ENCODE data around the gene MYO16.

The MYO16 gene

DNA sequence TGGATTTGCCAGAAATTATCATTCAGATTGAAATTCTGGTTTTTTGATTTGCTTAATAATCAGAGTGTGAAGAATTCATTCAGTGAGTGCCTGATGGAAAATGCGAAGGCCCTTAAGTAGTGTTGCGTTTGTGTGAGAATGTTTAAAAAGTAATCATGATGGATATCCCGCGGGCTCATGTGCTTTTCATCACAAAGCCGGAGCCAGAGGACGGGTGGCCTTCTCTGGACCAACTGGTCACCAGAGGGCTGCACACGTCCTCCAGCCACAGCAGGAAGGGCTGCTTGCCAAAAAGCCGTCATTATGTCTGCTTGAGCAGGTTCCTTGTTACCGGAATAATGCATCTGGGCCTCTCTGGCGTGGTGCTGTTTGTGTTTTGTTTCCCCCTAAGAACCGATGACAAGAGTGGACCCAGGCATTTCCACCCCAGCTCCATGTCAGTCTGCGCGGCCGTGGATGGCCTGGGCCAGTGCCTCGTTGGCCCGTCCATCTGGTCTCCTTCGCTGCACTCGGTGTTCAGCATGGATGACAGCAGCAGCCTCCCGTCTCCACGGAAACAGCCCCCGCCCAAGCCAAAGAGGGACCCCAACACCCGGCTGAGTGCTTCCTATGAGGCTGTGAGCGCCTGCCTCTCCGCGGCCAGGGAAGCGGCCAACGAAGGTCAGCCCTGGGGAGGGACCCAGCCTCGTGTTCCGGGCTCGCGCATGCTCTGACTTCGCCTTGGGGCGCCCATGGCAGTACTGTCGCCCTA, 497.7 kb downstream of the MYO16 start:
- TF ChIP-seq, protein P1, sequence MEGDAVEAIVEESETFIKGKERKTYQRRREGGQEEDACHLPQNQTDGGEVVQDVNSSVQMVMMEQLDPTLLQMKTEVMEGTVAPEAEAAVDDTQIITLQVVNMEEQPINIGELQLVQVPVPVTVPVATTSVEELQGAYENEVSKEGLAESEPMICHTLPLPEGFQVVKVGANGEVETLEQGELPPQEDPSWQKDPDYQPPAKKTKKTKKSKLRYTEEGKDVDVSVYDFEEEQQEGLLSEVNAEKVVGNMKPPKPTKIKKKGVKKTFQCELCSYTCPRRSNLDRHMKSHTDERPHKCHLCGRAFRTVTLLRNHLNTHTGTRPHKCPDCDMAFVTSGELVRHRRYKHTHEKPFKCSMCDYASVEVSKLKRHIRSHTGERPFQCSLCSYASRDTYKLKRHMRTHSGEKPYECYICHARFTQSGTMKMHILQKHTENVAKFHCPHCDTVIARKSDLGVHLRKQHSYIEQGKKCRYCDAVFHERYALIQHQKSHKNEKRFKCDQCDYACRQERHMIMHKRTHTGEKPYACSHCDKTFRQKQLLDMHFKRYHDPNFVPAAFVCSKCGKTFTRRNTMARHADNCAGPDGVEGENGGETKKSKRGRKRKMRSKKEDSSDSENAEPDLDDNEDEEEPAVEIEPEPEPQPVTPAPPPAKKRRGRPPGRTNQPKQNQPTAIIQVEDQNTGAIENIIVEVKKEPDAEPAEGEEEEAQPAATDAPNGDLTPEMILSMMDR (IDR thresholded peaks at IDR 0.05) = no peak
- no peak for TF ChIP-seq ZFX (IDR thresholded peaks at IDR 0.05; ENCODE audit: borderline replicate concordance)
- H3K27ac ChIP-seq = no peak overlapping the region

DNA sequence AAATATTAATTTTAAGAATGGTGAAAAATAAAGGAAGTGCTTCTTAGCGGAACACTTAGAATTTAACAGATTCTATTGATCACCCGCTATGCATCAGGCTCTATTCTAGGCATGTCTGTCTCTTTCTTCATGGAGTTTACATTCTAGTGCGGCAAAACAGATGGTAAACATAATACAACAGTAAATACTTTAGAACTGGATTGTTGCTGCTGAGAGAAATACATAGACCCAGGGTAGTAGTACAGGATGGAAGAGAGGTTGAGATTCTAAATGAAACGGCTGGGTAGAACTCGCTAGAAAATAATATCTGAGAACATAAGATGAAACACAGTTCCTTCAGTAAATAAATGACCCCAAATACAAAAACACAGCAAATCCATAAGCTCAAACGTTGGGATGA, 498.7 kb downstream of the MYO16 start:
- TF ChIP-seq ZFX (IDR thresholded peaks at IDR 0.05; ENCODE audit: borderline replicate concordance) = no peak
- TF ChIP-seq, protein P1 (IDR thresholded peaks at IDR 0.05) = no peak
- no peak overlapping the region for H3K27ac ChIP-seq

DNA sequence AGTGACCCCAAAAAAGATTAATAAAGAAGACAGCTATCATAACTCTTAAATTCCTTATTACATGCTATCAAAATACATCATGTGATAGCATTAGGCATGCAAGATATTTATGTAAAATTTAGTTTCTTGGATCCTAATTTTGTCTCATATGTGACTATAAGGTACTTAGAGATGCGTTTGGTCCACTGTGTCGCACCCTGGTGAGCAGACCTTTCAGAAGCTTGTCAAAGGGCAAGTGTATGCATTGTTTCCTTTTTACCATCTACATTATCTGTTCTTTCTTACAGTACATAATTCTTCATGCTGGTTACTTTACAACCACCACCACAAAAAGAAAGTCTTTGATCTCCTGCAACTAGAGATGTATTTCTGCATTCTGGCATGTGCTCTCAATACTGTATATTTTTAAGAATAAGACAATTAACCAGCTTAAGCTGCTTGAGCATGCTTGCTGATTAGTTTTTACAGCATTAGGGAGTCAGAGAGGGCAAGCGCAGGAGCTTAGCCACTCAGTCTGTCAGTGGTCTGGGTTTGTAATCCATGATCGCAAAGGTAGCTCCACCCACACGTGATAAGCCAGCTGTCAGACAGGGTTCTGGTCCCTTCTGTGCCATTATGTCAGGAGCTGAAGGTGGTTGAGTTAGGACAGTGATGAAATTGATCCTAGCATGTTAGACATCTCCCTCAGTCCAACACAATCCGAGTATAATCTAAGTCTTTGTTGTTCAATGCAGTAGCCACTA, 500.9 kb downstream of the MYO16 start:
- no peak overlapping the region for H3K27ac ChIP-seq
- no peak for TF ChIP-seq ZFX (IDR thresholded peaks at IDR 0.05; ENCODE audit: borderline replicate concordance)
- TF ChIP-seq, protein P1 (IDR thresholded peaks at IDR 0.05) = no peak

DNA sequence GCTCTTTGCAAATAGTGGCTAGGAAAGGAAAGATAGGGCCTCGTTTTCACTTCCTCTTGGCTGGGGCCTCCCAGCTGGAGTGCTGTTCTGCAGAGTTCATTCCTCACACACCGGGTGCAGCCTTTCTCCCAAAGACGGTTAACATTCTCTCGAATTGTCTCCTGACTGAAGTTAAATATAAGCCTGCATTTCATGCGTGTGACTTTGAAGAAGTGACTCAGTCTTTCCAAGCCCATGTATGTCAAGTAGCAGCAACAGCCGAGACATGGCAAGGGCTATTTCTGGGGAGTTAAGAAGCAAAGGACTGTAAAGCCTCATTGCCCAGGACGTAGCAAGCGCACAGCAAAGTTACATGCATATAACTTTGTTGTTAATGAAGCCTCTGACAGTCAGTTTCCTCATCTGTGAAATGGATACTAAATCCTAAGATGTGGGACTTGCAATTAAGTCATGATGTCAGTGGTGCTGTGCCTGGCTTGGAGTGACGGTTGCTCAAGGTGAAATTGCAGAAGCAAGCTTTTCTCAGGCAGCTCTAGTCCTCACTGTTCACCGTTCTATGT, 502.4 kb downstream of the MYO16 start:
- no peak for TF ChIP-seq ZFX (IDR thresholded peaks at IDR 0.05; ENCODE audit: borderline replicate concordance)
- TF ChIP-seq, protein P1 (IDR thresholded peaks at IDR 0.05) = no peak
- no peak overlapping the region for H3K27ac ChIP-seq

DNA sequence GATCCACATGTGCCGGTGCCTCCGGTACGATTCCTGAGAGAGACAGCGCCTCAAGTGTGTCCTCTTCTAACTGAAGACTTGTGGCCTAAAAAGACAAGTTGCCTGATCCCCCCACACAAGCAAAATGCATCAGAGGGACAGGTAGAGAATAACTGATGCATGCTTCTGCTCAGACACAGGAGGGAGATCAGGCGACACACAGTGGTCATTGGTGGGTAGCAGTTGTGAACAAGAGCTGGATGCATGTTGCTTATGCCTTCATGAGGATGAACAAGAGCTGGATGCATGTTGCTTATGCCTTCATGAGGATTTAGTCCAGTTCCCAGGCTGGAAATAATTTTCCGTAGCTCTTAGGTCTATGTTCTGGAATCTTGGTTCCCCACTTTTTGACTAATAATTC, 505.6 kb downstream of the MYO16 start:
- no peak for TF ChIP-seq ZFX (IDR thresholded peaks at IDR 0.05; ENCODE audit: borderline replicate concordance)
- TF ChIP-seq, protein P1 (IDR thresholded peaks at IDR 0.05) = 0 out of 2 replicates have a peak, but pooled peaks have one; percentile 16
- H3K27ac ChIP-seq = no peak overlapping the region

DNA sequence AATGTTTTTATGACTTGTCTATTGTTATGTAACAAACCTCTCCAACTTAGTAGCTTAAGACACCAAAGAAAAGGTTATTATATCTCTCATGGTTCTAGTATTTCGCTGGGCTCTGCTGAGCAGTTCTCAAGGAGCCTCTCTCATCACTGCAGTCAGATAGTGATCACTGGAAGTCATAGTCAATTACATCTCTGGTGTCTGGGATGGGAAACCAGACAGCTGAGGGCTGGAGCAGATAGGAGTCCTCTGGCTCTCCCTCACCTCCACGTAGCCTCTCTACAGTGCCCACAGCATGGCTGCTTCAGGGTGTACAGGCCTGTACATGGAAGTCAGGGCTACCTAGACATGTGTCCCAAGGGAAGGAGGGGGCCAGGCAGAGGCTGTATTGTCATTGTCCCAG, 507.5 kb downstream of the MYO16 start:
- TF ChIP-seq, protein P1 (IDR thresholded peaks at IDR 0.05) = no peak
- TF ChIP-seq ZFX (IDR thresholded peaks at IDR 0.05; ENCODE audit: borderline replicate concordance) = no peak
- no peak overlapping the region for H3K27ac ChIP-seq

DNA sequence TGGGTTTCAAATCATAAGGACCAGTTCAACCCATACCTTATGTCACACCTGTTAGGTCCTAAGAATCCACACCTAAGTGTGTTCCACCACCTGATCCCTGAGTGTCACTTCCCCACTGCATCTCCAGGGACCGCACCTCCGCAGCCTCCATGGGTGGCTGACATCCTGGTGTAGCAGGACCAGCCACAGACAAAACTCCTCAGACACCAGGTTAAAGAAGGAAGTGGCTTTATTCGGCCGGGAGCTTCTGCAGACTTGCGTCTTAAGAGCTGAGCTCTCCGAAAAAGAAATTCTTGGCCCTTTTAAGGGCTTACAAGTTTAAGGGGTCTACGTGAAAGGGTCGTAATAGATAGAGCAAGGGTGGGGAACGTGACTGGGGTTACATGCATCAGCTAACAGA, 509.9 kb downstream of the MYO16 start:
- TF ChIP-seq ZFX (IDR thresholded peaks at IDR 0.05; ENCODE audit: borderline replicate concordance) = no peak
- TF ChIP-seq, protein P1 (IDR thresholded peaks at IDR 0.05) = no peak
- H3K27ac ChIP-seq = no peak overlapping the region
